LoVo (cell line): ENCODE data around the gene ST3GAL5.

ENCODE experiments used
- DNase-seq: peaks from one replicate; pipeline ENCODE4 v3.0.0-alpha.2; 2016; ENCODE audit warnings: low spot score

ST3GAL5 gene

DNA sequence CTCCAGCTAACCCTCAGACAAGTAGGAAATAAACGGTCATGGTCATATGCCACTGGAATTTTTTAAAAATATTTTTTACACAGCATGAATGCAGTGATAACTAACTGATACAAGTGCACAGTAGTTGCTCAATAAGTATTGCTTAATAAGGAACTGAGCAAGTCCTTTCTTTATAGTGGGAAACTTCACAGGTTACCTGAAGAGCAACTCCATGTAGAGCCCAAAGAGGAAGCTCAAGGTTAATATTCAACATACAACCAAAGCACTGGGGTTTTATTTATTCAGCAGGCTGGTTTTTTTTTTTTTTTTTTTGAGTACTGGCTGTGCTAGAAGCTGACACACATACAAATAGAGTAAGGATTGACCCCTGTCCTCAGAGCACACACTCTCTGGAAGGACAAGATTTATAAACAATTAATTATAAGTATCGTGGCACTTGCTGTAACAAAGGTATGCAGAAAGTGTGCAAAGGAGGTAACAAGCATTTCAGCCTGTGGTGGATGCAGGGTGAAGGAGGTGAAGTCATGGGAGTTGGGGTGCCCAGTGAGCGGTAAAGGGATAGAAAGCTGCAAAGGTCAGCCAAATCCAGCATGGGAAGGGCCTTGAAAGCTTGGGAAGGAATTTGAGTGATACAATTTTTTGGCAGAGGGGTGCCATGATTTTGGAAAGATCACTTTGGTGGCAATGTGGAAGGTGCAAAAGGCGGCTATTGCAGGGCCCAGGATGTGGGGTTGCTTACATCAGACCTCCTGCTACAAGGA is 82.3 kb downstream of the ST3GAL5 start:
- no peak for DNase-seq

DNA sequence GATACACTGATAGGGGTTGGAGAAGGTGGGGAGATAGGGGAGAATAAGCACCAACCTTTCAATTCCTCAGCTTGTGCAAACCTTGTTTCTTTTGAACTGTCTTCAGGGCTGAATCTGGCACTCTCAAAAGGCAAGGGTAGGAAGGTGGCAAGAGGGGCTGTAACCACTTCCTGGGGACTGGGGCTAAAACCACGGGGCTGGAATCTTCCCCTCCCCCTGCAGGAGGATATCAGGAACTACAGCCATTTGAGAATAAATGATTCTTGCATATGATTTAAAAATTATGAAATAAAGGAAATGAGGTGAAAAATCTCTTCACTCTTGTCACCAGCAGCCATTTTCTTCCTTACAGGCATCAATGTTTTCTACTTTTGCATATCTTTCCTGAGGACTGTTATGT is 84.2 kb downstream of the ST3GAL5 start:
- DNase-seq, result peak; percentile 11

DNA sequence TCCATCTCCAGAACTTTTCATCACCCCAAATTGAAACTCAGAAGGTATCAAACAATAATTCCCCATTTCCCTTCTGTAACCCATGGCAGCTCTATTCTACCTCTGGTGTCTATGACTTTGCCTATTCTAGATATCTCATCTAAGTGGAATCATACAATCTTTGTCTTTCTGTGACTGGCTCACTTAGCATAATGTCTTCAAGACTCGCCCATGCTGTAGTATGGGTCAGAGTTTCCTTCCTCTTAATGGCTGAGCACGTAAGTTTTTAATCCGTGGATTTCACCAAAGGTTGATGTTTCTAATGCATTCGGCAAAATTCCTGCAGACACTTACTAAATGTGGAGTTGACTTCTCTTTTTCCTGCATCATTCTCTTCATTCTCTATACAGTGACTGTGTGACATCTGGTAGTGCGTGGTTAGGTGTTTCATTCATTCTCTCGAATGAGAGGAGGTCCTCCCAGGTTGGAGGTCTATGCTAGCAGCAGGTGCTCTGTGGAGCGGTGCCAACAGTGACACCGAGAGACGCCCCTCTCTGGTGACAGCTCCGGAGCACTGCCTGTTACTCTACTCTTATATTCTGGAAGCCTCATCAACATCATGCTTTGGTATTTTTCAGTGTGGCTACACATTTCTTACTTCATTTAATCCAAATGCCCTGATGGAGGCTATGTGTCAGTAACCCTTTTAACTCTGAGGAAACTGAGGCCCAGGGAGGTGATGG is 84.9 kb downstream of the ST3GAL5 start:
- DNase-seq, result no peak

DNA sequence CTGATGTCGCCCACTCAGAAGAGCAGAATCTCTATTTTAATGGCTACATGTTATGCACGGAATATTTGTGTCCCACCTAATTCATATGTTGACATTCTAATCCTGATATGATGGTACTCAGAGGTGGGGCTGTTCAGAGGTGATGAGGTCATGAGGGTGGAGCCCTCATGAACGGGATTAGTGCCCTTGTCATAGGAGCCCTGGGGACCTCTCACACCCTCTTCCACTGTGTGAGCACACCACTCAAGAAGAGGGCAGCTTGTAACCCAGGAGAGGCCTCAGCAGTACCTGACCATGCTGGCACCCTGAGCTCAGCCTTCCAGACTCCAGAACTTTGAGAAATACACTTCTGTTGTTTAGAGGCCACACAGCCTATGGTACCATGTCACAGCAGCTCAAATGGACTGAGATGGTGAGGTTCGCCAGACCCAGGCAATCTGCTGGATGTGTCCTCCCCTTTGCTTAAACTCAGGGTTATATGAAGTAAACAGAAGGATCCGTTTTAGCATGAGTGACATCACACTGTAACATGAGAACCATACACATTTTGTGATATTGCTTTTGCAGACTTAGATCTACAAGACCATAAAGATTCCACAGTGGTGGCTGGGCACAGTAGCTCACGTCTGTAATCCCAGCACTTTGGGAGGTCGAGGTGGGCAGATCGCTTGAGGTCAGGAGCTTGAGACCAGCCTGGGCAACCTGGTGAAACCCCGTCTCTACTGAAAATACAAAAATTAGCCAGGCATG is 86.3 kb downstream of the ST3GAL5 start:
- DNase-seq, result no peak

DNA sequence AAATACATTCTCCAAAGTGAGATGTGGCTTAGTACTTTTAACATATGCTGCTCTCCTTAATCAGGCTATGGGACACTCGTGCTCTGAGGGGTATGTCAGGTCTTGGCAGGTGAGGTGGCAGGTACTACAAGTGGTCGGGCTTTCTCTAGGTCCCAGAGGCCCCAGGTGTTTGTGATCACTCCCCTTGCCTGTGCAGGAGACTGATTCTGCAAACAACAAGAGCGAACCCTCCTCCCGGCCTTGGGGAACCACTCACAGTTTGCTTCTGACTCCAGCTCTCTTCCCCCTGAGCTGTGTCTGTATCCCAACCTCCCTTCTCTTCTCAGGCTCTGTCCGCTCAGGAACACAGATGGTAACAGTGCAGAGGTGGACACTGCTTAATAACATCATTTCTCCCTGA is 86.9 kb downstream of the ST3GAL5 start:
- DNase-seq, result no peak

DNA sequence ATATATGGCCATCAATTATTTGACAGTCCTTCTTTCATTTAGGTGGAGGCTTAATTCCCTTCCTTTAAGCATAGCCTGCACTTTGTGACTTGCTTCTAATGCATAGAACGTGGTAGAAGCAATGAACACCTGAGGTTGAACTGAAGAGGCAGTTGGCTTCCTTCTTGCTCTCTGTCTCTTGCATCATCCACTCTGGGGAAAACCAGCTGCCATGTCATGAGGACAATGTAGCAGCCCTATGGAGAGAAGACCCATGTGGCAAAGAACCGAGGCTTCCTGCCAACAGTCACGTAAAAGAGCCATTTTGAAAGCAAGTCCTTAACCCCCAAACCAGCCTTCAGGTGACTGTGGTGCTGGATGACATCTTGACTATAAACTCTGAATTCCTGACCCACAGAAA is 88.2 kb downstream of the ST3GAL5 start:
- DNase-seq, result no peak

DNA sequence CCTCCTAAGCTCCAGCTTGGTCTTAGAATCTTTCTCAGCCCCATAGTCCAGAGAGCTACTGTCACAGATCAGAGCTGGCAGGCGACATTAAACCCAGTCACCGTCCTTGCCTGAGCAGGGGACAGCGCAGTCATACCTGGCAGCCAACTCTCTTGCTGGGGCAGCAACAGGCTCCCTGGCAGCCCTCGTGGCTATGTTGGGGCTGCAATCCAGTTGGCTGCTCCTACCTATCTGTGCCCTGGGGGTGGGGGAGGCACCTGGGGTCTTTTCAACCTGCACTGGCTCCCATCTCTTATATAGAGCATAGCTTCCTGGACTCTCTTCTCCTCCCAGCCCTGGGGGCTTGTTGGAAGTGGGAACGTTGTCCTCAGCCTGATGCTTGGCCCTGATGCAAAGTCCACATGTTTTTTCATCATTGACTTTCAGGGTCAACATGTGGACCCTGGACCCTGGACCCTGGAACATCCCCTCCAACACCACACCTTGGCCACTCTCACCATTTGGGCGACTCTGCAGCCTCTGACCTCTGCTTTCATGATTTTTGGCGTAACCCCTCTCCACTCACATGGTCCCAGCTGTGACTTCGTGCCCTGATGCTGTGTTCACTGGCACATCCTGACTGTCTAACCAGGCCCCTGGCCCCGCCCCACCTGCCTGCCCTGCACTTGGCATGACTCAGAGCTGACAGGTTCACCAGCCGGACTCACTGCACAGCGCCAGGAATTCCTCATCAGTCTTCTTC is 89.4 kb downstream of the ST3GAL5 start:
- DNase-seq, result peak; percentile 51

DNA sequence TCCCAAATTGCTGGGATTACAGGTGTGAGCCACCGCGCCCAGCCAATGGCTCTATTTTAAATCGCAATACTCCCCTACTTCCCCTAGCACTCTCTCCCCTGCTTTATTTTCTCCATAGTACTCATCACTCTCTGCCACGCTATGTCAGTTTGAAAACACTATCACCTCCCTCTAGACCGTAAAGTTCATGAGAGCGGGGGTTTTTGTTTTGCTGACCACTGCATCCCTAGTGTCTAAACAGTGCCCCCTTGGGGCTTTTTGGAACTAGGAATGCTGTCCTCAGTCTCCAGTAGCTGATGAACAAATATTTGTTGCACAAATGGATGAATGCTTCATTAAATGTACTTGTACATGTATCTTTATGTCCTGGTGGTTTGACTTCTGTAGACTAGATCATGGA is 90.9 kb downstream of the ST3GAL5 start:
- DNase-seq, result no peak

DNA sequence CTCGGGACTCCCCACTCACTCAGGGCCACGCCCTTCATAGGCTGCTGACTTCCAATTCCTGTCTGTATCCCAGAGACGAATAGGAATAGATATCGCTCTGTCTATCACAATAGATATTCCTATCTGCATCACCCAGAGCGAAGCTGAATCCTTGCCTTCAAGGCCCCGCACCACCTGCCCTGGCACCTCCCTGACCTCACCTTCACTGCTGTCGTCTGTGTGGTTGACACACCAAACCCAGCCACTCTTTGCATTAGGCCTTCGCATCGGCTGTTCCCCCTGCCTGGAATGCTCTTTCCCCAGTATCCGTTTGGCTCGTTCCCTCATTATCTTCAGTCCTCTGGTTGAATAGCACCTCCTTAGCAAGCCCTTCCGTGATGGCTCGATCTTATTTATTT is 91.5 kb downstream of the ST3GAL5 start:
- no peak for DNase-seq

DNA sequence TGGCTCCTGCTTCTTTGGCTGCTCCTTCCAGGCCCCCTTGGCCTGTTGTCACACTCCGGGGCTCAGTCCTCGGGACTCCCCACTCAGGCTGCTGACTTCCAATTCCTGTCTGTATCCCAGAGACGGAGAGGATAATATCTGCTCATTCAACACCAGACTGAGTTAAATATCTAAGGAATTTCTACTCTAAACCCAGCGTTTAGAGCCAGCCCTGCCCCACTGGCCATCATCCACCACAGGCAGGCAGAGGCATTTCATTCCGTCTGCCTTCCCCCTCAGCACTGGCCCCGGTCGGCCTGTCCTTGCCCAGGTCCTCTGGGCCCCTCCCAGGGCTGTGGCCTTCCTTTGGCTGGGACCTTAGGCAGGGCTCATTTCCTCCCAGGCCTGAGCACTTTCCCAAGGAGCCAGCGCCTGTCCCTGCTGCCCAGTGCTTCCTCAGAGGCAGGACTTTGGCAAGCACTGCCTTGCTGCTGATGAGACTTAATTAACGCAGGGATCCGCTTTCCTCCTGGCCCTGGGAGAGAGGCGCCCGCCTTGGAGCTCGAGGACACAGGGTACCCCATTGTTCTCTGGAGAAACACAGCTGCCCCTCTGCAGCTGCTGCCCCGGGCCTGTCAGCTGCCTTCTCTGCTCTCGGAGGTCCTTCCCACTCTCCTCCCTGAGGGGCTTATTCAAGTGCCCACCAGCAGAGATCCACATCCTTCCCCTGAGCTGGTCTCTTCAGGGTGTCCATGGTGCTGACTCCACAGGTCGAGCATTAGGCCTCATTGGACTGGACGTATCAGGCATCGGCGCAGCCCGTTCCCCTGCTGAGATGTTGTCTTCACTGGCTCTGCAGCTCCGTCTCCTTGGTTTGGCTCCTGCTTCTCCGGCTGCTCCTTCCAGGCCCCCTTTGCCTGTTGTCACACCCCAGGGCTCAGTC is 92.2 kb downstream of the ST3GAL5 start:
- no peak for DNase-seq

DNA sequence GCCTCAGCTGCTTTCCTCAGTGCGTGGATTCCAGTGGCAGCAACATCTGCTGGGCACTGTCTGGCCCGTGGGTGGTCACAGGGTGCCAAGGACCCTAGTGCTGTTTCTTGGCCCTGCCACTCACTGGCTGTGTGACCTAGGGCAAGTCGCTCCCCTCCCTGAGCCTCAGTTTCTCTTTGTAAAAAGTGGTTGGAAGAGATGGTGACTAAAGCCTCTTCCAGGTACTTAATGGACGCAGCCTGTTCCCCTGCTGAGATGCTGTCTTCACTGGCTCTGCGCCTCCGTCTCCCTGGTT is 92.8 kb downstream of the ST3GAL5 start:
- DNase-seq, result no peak

DNA sequence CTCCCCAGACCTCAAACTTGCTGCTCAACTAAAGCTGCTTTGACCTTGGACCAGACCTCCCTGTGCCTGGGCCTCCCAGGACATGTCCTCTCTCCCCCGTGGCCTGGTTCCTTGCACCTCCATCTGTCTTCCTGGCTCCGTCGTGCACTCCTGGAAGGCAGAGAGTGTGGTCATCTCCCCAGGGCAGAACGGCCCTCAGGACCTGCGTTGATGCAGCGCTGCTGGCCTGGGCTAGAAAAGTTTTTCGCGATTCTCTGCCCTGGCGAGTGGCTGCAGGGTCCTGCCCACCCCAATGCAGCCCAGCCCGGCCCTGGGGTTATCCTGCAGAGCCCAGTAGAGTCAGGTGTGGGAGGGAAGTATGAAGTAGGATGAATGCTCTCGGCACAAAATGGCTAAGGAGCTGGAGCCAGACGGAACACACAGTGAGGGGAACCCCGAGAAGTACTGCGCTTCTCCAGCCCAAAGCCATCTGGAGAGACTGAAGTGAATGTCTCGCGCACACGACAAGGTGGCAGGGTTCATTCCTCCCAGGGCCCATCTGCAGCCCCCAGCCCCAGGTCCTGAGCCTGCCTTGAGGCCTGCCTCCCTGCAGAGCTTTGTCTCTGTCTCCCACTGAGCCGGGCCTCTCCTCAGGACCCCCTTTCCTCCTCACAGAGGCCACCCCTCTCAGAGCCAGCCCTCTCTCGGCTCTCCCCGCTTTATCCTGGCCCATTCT is 93.3 kb downstream of the ST3GAL5 start:
- DNase-seq, result no peak

DNA sequence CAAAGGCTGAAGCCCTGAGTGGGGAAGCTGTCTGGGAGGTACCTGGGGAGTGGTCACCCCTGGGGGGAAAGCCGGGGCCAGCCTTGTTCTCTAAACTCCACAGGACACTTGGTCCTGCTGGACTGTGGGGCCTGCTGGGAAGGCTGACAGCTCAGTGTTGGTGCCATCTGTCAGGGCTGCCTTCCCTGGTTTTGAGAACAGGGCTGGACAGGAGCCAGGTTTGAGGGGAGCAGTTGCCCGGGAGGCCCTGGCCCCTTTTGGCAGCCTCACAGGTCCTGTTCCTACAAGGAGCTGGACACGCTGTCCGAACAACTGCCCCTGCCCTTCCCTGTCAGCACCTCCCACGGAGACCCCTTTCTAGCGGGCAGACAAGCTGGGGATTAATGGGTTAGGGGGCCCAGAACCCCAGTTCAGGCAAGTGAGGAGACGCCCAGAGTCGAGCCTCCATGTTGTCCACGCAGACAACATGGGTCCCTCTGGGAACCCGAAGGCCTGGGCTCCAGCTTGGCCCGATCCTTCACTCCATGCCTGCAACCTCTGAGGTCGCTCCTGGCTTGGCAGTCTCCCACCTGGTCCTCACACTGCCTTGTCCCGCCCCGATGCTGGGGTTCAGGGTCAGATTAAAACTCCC is 94.2 kb downstream of the ST3GAL5 start:
- no peak for DNase-seq

DNA sequence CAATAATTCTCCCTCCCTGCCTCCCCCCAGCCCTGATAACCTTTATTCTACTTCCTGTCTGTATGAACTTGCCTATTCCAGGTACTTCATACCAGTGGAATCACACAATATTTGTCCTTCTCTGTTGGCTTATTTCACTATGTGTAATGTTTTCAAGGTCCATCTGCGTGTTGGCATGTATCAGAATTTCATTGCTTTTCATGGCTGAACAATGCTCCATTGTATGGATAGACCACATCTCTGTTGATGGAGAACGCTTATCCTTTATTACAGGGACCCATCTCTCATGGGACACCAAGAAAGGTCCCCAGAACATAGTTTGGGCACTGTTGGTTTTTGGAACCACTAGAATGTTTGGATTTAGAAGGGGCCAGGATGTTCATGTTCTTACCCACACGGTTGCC is 94.8 kb downstream of the ST3GAL5 start:
- no peak for DNase-seq

DNA sequence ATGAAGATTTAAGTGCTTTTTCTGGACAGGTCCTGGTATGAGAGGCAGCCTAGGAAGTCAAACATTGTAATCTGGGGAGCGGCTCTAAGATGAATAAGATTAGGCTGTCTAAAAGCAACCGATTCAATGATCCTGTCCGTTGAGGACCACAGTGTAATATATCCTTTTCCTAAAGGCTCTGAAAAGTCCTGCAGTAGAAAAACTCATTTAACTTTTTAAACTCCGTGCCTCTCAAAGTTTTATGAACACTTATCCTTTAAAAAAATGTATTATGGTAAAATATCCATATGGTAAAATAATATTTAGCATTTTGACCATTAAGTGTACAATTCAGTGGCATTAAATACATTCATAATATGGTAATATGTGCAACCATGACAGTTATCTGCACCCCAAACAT is 95.2 kb downstream of the ST3GAL5 start:
- no peak for DNase-seq

DNA sequence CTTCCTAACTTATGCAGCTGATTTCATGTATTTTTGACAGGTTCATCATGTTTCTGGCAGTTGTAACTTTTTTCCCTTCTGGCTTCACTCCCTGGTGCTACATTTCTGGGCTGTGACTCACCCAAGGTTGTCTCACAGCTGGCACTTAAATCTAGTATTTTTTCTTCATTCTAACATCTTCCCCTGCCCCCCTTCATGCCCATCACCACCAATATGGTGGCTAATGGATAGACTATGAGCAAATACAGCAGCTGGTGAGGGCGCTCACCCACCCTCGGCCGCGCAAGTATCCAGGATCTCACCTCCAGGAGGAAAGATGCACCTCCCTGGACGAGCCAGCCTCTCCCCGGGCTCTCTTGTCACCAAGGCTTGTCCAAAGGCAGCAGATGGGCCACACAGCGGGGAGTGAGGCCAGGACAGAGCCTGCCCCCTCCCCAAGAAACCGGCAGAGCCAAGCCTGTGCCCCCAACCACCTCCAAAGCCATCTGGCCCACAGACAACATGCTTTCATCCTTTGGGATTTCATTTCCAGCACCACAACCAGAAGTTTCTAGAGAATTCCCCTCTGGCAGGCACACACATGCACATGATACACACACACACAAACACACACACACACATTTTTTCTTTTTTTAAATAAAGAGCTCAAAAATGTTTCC is 95.9 kb downstream of the ST3GAL5 start:
- DNase-seq, result no peak

DNA sequence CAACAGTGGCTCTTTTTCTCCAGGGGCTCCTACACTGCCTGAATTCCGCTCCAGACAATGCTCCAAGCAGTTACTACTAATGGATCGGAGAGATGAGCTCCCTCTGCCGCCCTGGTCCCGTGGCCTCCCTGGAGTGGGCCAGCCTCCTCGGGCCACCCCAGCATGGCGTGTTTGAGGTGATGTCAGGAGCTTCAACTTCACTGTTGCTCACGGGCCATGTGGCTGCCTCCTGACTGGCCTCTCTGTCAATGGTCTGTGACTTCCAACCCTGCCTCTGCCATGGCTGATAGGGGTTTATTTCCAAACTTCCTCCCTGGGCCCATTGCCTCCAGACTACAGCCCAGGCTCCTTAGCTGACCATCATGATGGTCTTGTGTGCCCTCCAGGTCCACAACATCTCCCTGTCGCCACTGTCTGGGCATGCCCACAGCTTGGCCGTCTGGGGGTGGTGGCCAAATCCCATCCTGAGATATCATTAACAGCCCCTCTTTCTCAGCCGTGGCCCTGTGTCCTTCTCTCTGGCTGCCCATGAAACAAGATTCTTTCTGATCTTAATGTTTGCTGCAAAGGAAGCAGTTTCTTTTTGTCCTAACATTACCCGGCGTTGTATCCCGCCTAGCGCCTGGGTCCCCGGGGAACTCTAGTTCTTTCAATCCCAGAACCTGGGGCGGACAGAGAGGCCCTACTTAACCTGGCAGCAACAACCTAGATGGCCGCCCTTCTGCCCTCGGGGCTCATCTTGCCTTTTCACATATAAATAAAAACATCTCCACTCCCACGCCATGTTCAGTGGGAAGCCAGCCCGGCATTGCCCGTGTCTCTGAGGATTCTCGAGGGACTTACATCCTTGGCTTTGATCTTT is 96.9 kb downstream of the ST3GAL5 start:
- no peak for DNase-seq

DNA sequence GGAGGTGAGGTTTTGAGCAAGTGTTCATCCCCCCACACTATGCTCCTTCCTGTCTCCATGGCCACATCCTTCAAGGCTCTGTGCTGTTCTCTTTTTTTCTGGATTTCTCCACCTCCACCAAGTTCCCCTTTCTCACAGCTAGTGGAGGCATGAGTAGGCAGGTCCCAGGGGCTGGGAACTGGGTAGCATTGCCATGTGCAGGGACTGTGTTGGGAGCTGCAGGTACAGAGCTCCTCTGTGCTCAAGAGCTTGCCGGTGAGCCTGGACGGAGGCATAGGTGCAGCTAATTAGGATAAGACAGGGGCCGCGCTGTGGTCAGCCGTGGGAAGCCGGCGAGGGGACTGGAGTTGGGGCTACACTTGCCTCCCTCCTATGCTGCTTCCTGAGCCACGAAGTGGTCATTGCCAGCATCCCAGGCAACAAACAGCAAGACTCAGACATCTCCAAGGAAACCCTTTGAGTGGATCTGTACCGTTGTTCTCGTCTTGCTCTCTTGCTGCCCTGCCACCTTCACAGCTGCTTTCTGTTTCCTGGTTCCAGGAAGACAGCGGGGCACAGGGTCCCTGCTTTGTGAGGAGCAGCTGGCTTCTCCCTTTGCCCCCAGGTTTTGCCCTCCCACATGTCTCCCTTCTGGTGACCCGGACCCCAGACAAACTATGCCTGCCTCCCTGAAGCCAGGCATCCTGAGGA is 98.1 kb downstream of the ST3GAL5 start:
- no peak for DNase-seq
